HepG2 (cell line): ENCODE data around the gene MROH2A. TPM values are rescaled to one million over a fixed set of nuclear protein-coding genes. Genes with fewer than 3 reads are reported as not detected.
A peak's percentile ranks its signal among the peaks of the same experiment; 100 is the strongest.

Experiments
- ATAC-seq: fragments of 200-7000 bp; cut with Tn5 transposase; 3 replicates; pipeline ENCODE4 v1.9.1; 2020; ENCODE audit warnings: mild to moderate bottlenecking, moderate library complexity
- BruUV-seq: library from RNA; stranded (reverse); fragments of 400-500 nt; replicated peaks from 2 replicates; lab custom pipeline; 2021; lab: Mats Ljungman, UMichigan
- CTCF ChIA-PET: fragments of 300-600 bp; formaldehyde crosslinking; extraction: SDS; loops from one replicate; lab custom pipeline; 2021; ENCODE audit warnings: low total read pairs, inconsistent platforms, low intra/inter-chr PET ratio; lab: Yijun Ruan, JAX
- POLR2A ChIA-PET: fragments of 350-600 bp; sonication (Branson Sonifier 250); formaldehyde crosslinking; loops from one replicate; lab custom pipeline; 2020; ENCODE audit warnings: antibody characterized with exemption, inconsistent platforms; lab: Yijun Ruan, JAX
- DNase-seq: peaks from one replicate; pipeline ENCODE4 v3.0.0-alpha.2; 2015; ENCODE audit warnings: low spot score
- FAIRE-seq: peaks from 3 replicates; lab custom pipeline; 2011; peaks lifted over from hg19 to GRCh38; lab: Jason Lieb, UNC
- H2AFZ ChIP-seq: one replicate; pipeline ENCODE4 v1.6.1; 2011; ENCODE audit warnings: low read length, inconsistent platforms
- H3K27ac ChIP-seq: fragments of 300-600 bp; 3 replicates; pipeline ENCODE4 v1.8.0; 2011; ENCODE audit warnings: mixed run types, mild to moderate bottlenecking, mixed read lengths, low read length, inconsistent platforms; ENCODE audit not compliant: insufficient read depth; ENCODE audit errors: extremely low read length
- H3K27me3 ChIP-seq, 2 experiments: fragments of 200-600 bp in 1 of 2; 2 replicates in 1 of 2; 3 replicates in 1 of 2; pipeline versions ENCODE4 v1.6.0 to v1.8.0; 2011; ENCODE audit warnings: low read length in 2 of 2, mild to moderate bottlenecking in 2 of 2, moderate library complexity in 2 of 2, inconsistent platforms in 1 of 2; ENCODE audit not compliant: insufficient read depth in 2 of 2, control insufficient read depth in 1 of 2
- H3K36me3 ChIP-seq, 2 experiments: fragments of 200-600 bp in 1 of 2; replicated peaks in 1 of 2; 2 replicates in 1 of 2; 3 replicates in 1 of 2; pipeline versions ENCODE4 v1.5.1 to v1.8.0; 2011; ENCODE audit warnings: low read length in 2 of 2, inconsistent platforms in 1 of 2; ENCODE audit not compliant: insufficient read depth in 2 of 2, control insufficient read depth in 1 of 2
- H3K4me1 ChIP-seq: 2 replicates; pipeline ENCODE4 v1.5.1; 2012; ENCODE audit warnings: low read length, inconsistent platforms; ENCODE audit not compliant: insufficient read depth
- H3K4me2 ChIP-seq: 2 replicates; pipeline ENCODE4 v1.6.0; 2011; ENCODE audit warnings: low read depth, low read length, inconsistent platforms
- H3K4me3 ChIP-seq, 3 experiments: fragments of 200-600 bp in 1 of 3; sonication (generic), shearing (Covaris generic) in 1 of 3; replicated peaks in 1 of 3; 2 replicates each; pipeline ENCODE4 v1.5.1; 2011 to 2016; ENCODE audit warnings: low read length in 3 of 3, inconsistent platforms in 2 of 3, low read depth in 2 of 3, mild to moderate bottlenecking in 2 of 3, control low read depth in 1 of 3, mixed read lengths in 1 of 3; ENCODE audit not compliant: insufficient read depth in 1 of 3
- H3K79me2 ChIP-seq: one replicate; pipeline ENCODE4 v1.6.1; 2011; ENCODE audit warnings: low read length, inconsistent platforms; ENCODE audit not compliant: insufficient read depth
- H3K9ac ChIP-seq: 2 replicates; pipeline ENCODE4 v1.6.0; 2011; ENCODE audit warnings: mild to moderate bottlenecking, low read depth, low read length, inconsistent platforms; ENCODE audit not compliant: insufficient read depth
- H3K9me3 ChIP-seq: 2 replicates; pipeline ENCODE4 v1.5.1; 2012; ENCODE audit warnings: mild to moderate bottlenecking, low read length
- H4K20me1 ChIP-seq: 2 replicates; pipeline ENCODE4 v1.6.0; 2011; ENCODE audit warnings: inconsistent platforms, mild to moderate bottlenecking, low read length, moderate library complexity; ENCODE audit not compliant: insufficient read depth
- AGO1 ChIP-seq: fragments of 200-400 bp; formaldehyde crosslinking; IDR thresholded peaks from 2 replicates; pipeline ENCODE4 v1.6.1; 2017; ENCODE audit warnings: mild to moderate bottlenecking, low read depth, low read length, moderate library complexity; ENCODE audit not compliant: poor library complexity, severe bottlenecking
- ARNT ChIP-seq: fragments of 450-650 bp; IDR thresholded peaks from 2 replicates; pipeline ENCODE4 v1.6.1; 2017
- CBX2 ChIP-seq, 2 experiments: fragments of 200-600 bp in 1 of 2; sonication (generic); formaldehyde crosslinking in 1 of 2; IDR thresholded peaks; 2 replicates each; pipeline versions ENCODE4 v1.7.0 to v1.8.1; 2018 to 2022; ENCODE audit warnings: low read depth in 2 of 2, low read length in 1 of 2, mild to moderate bottlenecking in 1 of 2, missing genetic modification reagents in 1 of 2
- CENPX ChIP-seq: sonication (generic); formaldehyde crosslinking; IDR thresholded peaks from 2 replicates; pipeline ENCODE4 v1.9.0; 2021; ENCODE audit warnings: mild to moderate bottlenecking, missing genetic modification reagents, moderate library complexity
- MAFK ChIP-seq, 2 experiments: IDR thresholded peaks in 1 of 2; conservative IDR thresholded peaks in 1 of 2; 2 replicates each; pipeline ENCODE4 v1.6.1; 2011; ENCODE audit warnings: improper control_type of control experiment in 2 of 2, low read length in 2 of 2
- MTA1 ChIP-seq: sonication (generic); formaldehyde crosslinking; IDR thresholded peaks from 2 replicates; pipeline ENCODE4 v1.4.0; 2020; ENCODE audit warnings: missing genetic modification reagents, mild to moderate bottlenecking, borderline replicate concordance
- NCOA5 ChIP-seq: sonication (generic); formaldehyde crosslinking; IDR thresholded peaks from 2 replicates; pipeline ENCODE4 v1.4.0; 2020; ENCODE audit warnings: missing genetic modification reagents
- SCMH1 ChIP-seq: sonication (generic); formaldehyde crosslinking; IDR thresholded peaks from 2 replicates; pipeline ENCODE4 v1.9.0; 2021; ENCODE audit warnings: missing genetic modification reagents, mild to moderate bottlenecking, borderline replicate concordance
- SKI ChIP-seq: fragments of 450-650 bp; IDR thresholded peaks from one replicate; pipeline ENCODE4 v1.6.1; 2018; ENCODE audit warnings: mild to moderate bottlenecking; ENCODE audit not compliant: partially characterized antibody
- SP140L ChIP-seq: sonication (generic); formaldehyde crosslinking; IDR thresholded peaks from 2 replicates; pipeline ENCODE4 v1.4.0; 2020; ENCODE audit warnings: missing genetic modification reagents, borderline replicate concordance
- STAT5B ChIP-seq: sonication (generic); formaldehyde crosslinking; IDR thresholded peaks from 2 replicates; pipeline ENCODE4 v1.4.0; 2020; ENCODE audit warnings: missing genetic modification reagents
- ZKSCAN8 ChIP-seq: IDR thresholded peaks from 2 replicates; pipeline ENCODE4 v1.6.1; 2016; ENCODE audit warnings: borderline replicate concordance, missing genetic modification reagents, missing compliant biosample characterization
- ZNF207 ChIP-seq: fragments of 450-650 bp; IDR thresholded peaks from 2 replicates; pipeline ENCODE4 v1.6.1; 2016; ENCODE audit warnings: antibody characterized with exemption, borderline replicate concordance
- ZNF274 ChIP-seq: sonication (generic); formaldehyde crosslinking; IDR thresholded peaks from 2 replicates; pipeline ENCODE4 v1.5.1; 2020; ENCODE audit warnings: mild to moderate bottlenecking, missing genetic modification reagents
- ZNF30 ChIP-seq: sonication (generic); formaldehyde crosslinking; IDR thresholded peaks from 2 replicates; pipeline ENCODE4 v1.5.0; 2020; ENCODE audit warnings: mild to moderate bottlenecking, missing genetic modification reagents
- ZNF326 ChIP-seq: sonication (generic); formaldehyde crosslinking; IDR thresholded peaks from 2 replicates; pipeline ENCODE4 v1.4.0; 2020; ENCODE audit warnings: missing genetic modification reagents, borderline replicate concordance
- ZNF546 ChIP-seq: sonication (generic); formaldehyde crosslinking; conservative IDR thresholded peaks from 2 replicates; pipeline ENCODE4 v1.8.1; 2023; ENCODE audit warnings: mild to moderate bottlenecking, missing genetic modification reagents
- ZNF616 ChIP-seq: sonication (generic); formaldehyde crosslinking; IDR thresholded peaks from 2 replicates; pipeline ENCODE4 v1.5.0; 2020; ENCODE audit warnings: low read depth, mild to moderate bottlenecking, missing genetic modification reagents
- ZNF761 ChIP-seq: sonication (generic); formaldehyde crosslinking; conservative IDR thresholded peaks from 2 replicates; pipeline ENCODE4 v1.4.0; 2020; ENCODE audit warnings: mild to moderate bottlenecking, missing genetic modification reagents
- ZNF788 ChIP-seq: sonication (generic); formaldehyde crosslinking; IDR thresholded peaks from 2 replicates; pipeline ENCODE4 v1.5.0; 2020; ENCODE audit warnings: mild to moderate bottlenecking, missing genetic modification reagents, borderline replicate concordance
- WGBS: methylation state at CpG from one replicate; pipeline ENCODE4 v1.1.6; 2017; ENCODE audit warnings: low lambda C conversion rate; 5-methylcytosine and 5-hydroxymethylcytosine counted together
- in situ Hi-C: cut with HindIII; loops from 2 replicates; pipeline ENCODE4 v1.10.0; 2017; ENCODE audit warnings: low pct_unique_long_range_greater_than_20kb; ENCODE audit not compliant: extremely low pct_ligation_motif_present
- intact Hi-C: fragments of 100-400 bp; cut with micrococcal nuclease; formaldehyde crosslinking; loops from one replicate; pipeline ENCODE4 v1.10.0; 2022; ENCODE audit not compliant: unreplicated experiment
- polyA plus RNA-seq, 8 experiments: library from polyadenylated mRNA; depleted of rRNA in 3 of 8; stranded (reverse) in 7 of 8; unstranded in 1 of 8; fragments of >200 nt; fragmentation: Illumina TruSeq in 4 of 8; extraction: Trizol in 4 of 8; gene quantifications; 2 replicates each; pipeline versions ENCODE4 v1.2.1 to v1.2.3, GENCODE V29; 2011 to 2016; ENCODE audit warnings: low read depth in 4 of 8, missing spikeins in 1 of 8, mixed read lengths in 1 of 8; ENCODE audit not compliant: insufficient read depth in 1 of 8
- total RNA-seq, 5 experiments: library from RNA; depleted of rRNA; stranded (reverse); fragments of >200 nt; fragmentation: Illumina TruSeq; extraction: Trizol; gene quantifications; 2 replicates each; pipeline ENCODE4 v1.2.3, GENCODE V29; 2016; ENCODE audit warnings: low read depth in 1 of 5
- TF ChIP-seq, protein P1 (sequence below): sonication (generic); formaldehyde crosslinking; IDR thresholded peaks from 2 replicates; pipeline ENCODE4 v1.4.0; 2020; ENCODE audit warnings: missing genetic modification reagents, low read depth, mild to moderate bottlenecking, borderline replicate concordance

Gene MROH2A
- total and polyA plus RNA-seq, 2 of the 13 experiments (the other 11 are each of a cell fraction or from before 2014, with no cell fraction given): 0.03 to 0.04 TPM

DNA sequence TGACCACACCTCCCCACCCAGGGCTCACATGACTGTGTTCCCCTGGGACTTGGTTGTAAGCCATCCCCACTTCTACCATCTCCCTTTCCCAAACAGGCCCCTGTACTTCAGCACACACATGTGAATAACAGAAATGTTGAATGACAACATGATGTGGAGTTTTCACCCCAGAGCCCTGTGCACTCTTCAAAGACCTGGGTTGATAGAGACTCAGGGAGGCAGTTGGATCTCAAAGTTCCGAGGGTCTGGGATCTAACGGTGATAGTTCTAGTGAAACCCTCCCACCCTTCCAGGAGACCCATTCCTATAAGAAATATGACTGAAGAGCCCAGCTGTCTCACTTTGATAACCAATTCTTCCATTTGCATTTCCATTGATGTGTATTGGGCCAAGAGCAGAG, at the start of gene MROH2A (continued):
- no peak for TF ChIP-seq SP140L (CRISPR knock-in tag)
- no peak for TF ChIP-seq SKI
- no peak for TF ChIP-seq ZNF616
- no peak for TF ChIP-seq ZNF274 (CRISPR knock-in tag)

GRCh38 chr2:233728723-233729301, 49.3 kb upstream of the MROH2A start, which contains the start of gene UGT1A3:
UGT1A3 (plus strand) TSS chr2:233729042; CDS start chr2:233729127, 85 bp downstream.
- no TSS peak for BruUV-seq
- WGBS: 67% methylated on average over 6 of the region's 8 CpGs
- Histone ChIP-seq H3K4me3 (no peak within 1 kb of the TSS), H3K4me1 (no peaks in the 10 kb centered on the region; the same call in 1 of the 2 replicates), H3K9me3 (no peaks in the 10 kb centered on the region), H3K79me2 (no peaks in the 10 kb centered on the region), H3K4me2 (no peak within 1 kb of the TSS), H2AFZ (no peak within 1 kb of the TSS), H3K27me3 (peaks cover 1 to 24% of the 10 kb centered on the region in 2 experiments; a peak in 3 of 5 replicates), H3K27ac (no peak within 1 kb of the TSS), H3K36me3 (no peaks in the 10 kb centered on the region), H3K9ac (no peak within 1 kb of the TSS), H4K20me1 (no peaks in the 10 kb centered on the region)
- in situ Hi-C loops (no loop called here), intact Hi-C loops (no loop called here)
- FAIRE-seq (no peak), ATAC-seq (peak; percentile 27; the same call in 2 of the 3 replicates), DNase-seq (no peak)
- TF ChIP-seq ZNF326 (CRISPR knock-in tag) (no peak), NCOA5 (no peak), ZNF207 (no peak), MAFK (conservative IDR thresholded peaks at IDR 0.05 in 1 of 2, IDR thresholded peaks at IDR 0.05 in 1 of 2; ENCODE audit: low read length in 2 of 2) (no peak), ZKSCAN8 (CRISPR knock-in tag) (no peak), CBX2 (IDR thresholded peaks at IDR 0.05; ENCODE audit: low read depth, low read length) (no peak), CBX2 (CRISPR knock-in tag; IDR thresholded peaks at IDR 0.05; ENCODE audit: low read depth) (no peak), ZNF30 (CRISPR knock-in tag) (no peak), ZNF546 (CRISPR knock-in tag) (no peak), ZNF761 (CRISPR knock-in tag) (no peak), CENPX (CRISPR knock-in tag) (no peak), SCMH1 (CRISPR knock-in tag) (no peak), AGO1 (no peak), STAT5B (CRISPR knock-in tag) (no peak), ARNT (no peak), ZNF788 (CRISPR knock-in tag) (no peak), MTA1 (no peak)
- TF ChIP-seq, protein P1, sequence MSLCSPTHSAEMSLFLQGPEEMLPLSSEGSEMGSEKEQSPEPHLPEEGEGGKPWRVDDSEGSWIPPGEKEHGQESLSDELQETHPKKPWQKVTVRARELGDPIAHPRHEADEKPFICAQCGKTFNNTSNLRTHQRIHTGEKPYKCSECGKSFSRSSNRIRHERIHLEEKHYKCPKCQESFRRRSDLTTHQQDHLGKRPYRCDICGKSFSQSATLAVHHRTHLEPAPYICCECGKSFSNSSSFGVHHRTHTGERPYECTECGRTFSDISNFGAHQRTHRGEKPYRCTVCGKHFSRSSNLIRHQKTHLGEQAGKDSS (CRISPR knock-in tag): no peak
- CTCF ChIA-PET: no interaction called here
- POLR2A ChIA-PET: interaction anchor here (1.1 kb wide), 1 partner anchor 8 kb away, joined by 3 read pairs; no protein-coding TSS in a partner anchor
